ENCODE results near the gene SPTBN1. TPM values are rescaled to one million over a fixed set of nuclear protein-coding genes. Genes with fewer than 3 reads are reported as not detected.

SPTBN1 gene
- total RNA-seq, 1 experiment from 2014 or later = 81.0 TPM

DNA sequence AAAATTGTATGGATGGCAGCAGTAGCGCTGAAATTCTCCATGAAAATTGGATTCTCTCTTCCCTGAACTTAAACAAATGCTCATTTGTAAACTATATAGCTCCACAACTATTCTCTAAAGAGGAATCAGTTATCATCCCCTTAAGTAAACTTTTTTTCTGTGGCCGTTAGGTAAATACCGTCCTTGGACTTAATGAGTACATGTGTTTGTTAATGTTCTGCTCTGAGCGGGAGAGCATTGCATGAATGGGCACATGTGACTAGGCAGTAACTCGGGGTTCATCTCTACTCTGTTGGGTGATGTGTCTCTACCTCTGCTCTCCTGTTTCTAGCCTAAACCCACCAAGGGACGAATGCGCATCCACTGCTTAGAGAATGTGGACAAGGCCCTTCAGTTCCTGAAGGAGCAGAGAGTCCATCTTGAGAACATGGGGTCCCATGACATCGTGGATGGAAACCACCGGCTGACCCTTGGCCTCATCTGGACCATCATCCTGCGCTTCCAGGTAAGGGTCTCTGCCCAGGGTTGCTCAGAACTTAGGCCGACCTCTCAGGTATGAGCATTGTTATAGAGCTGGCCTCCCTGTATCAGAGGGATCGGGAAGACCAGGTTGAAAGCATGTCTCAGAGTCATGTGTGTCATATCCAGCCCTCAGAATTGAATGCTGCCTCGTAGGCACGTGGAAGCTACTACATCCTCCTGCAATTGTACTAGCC, 155.9 kb downstream of the SPTBN1 start:
- DNase-seq (ENCODE audit: low spot score) = no peak
- in situ Hi-C loops (cut with HindIII; ENCODE audit: low sequenced_read_pairs) = no loop called here

DNA sequence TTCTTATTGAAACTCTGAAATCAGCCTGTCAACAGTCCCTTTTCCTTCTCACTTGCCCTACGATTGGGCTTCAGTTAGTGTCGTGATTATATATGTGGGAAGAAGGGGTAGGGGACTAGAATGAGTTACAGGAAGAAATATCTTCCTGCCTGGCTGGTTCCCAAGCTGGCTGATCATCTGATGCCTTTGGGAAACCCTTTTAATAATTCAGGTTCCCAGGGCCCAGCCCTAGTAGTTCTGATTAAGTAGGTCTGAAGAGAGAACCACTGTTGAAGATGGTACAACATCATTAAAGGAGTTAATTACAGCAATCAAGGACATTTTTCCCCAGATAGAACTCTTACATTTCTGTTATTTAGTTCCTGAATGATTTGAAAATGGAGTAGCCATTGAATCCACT, 157.3 kb downstream of the SPTBN1 start:
- DNase-seq (ENCODE audit: low spot score) = no peak
- in situ Hi-C loops (cut with HindIII; ENCODE audit: low sequenced_read_pairs) = no loop called here

GRCh38 chr2:54613794-54614257, 157.7 kb downstream of the SPTBN1 start:
- in situ Hi-C loops (cut with HindIII; ENCODE audit: low sequenced_read_pairs) = no loop called here
- DNase-seq (ENCODE audit: low spot score) = no peak

GRCh38 chr2:54614819-54615218, 158.7 kb downstream of the SPTBN1 start:
- no peak for DNase-seq (ENCODE audit: low spot score)
- in situ Hi-C loops (cut with HindIII; ENCODE audit: low sequenced_read_pairs) = no loop called here

GRCh38 chr2:54615832-54616534, 159.9 kb downstream of the SPTBN1 start:
- in situ Hi-C loops (cut with HindIII; ENCODE audit: low sequenced_read_pairs) = no loop called here
- no peak for DNase-seq (ENCODE audit: low spot score)

DNA sequence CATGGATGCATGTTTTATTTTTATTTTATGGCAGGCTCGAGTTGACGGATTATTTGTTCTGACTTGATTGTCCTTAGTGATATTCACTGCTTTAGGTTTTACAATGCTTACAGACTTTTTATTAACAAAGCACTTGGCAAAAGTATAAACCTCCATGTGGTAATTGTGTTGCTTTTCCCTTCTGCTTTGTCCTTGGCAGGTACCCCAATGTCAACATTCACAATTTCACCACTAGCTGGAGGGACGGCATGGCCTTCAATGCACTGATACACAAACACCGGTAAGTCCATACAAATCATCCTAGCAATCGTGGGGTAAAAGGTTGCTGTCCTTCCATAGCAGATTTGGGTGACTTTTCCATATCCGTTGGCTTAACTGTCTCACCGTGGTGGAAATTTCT, 161.3 kb downstream of the SPTBN1 start:
- in situ Hi-C loops (cut with HindIII; ENCODE audit: low sequenced_read_pairs) = no loop called here

DNA sequence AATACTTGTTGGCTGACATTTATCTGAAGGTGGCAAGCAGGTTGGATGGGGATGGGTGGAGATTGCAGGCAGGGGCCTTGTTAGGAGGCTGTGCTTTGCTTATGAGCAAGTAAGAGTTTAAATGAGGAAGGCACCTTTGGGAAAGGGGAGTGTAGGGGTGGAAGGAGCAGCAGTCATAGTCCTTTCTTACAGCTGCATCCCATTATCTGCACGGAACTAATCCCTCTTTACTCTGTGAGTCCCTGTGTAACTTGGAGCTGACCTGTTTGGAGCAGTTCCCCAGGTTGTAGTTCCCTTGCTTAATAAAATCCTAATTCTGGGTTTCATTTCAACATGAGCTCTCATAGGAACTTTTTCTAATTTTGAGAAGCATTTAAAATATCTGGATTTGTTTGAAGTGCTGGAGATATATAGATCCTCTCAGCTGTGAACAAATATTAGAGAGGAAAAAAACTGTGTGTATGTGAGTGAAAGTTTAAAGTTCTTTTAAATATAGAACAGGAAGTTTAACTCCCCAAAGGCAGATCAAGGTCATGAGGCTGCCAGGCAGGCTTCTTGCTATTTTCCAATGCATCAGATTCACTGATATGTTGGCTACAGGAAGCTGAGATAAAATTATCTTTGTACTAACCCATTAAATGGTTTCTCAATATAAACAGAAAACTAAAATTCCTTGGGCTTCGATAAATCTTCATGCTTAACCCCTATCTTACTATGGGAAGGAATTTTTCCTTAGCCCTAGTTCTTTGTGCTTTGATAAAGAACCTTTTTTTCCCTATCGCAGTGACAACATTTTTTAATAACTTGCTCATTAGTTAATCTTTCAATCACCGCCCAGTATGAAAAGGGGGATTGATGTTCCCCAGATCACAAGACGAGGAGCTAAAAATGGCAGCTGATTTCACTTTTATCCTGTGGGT, 162.8 kb downstream of the SPTBN1 start:
- in situ Hi-C loops (cut with HindIII; ENCODE audit: low sequenced_read_pairs) = no loop called here
- DNase-seq (ENCODE audit: low spot score) = no peak

More for the DNA sequence above, 161.3 kb downstream of the SPTBN1 start:
- no peak for DNase-seq (ENCODE audit: low spot score)

GRCh38 chr2:54619660-54620231, 163.6 kb downstream of the SPTBN1 start:
- in situ Hi-C loops (cut with HindIII; ENCODE audit: low sequenced_read_pairs) = no loop called here

DNA sequence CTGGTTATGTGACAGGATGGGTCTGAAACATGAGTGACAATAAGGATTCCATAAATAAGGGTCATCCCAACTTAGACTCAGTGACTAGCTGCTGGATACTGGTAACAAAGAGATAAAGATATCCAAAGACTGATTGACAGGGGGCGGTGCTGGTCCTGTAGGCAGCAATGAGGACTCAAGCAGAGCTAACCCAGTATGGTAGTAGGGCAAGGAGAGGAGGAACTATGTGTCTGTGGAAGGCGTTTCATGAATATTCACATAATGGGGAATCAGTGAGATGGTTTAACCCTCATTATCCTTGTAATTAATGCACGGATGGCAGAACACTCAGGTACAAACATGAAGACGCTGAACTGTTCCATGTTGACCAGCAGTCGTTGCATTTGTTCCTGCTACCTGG, 164.8 kb downstream of the SPTBN1 start:
- no peak for DNase-seq (ENCODE audit: low spot score)
- in situ Hi-C loops (cut with HindIII; ENCODE audit: low sequenced_read_pairs) = no loop called here

More at GRCh38 chr2:54619660-54620231, 163.6 kb downstream of the SPTBN1 start:
- DNase-seq (ENCODE audit: low spot score) = no peak

DNA sequence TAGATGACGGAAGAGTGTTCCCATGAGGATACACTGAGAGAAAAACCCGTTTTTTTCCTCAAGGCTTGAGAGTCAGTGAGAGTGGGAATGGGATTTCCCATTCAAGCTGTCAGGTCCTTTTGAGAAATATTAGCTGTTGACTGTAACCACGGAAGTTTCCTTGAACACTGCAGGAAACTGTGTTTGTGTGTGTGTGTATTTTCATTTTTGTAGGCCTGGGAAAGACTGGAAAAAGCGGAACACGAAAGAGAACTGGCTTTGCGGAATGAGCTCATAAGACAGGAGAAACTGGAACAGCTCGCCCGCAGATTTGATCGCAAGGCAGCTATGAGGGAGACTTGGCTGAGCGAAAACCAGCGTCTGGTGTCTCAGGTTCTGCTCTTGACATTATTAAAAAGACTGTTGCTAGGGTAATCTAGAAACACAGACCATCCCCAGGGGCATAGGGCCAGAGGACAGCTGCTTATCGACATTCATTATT, 168.5 kb downstream of the SPTBN1 start:
- in situ Hi-C loops (cut with HindIII; ENCODE audit: low sequenced_read_pairs) = no loop called here
- no peak for DNase-seq (ENCODE audit: low spot score)

GRCh38 chr2:54626131-54626530, 170.0 kb downstream of the SPTBN1 start:
- in situ Hi-C loops (cut with HindIII; ENCODE audit: low sequenced_read_pairs) = no loop called here
- no peak for DNase-seq (ENCODE audit: low spot score)

DNA sequence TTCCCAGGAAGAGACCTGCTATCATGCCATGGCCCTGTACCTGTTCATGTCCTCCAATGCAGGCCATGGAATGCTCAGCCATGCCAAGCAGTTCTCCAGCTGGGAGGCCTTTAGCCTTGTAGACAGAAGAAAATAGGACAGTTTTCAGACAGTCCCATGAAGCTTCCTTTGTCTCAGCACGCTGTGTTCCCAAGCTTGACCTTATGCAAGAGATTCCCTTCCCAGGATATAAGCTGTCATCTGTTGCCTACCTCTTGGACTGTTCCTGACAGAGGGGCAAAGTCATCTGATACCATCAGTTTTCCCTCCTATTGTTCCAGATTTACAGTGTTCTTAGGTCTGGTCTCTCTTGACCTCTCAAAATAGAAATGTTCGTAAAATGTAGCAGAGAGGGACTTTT, 170.8 kb downstream of the SPTBN1 start:
- in situ Hi-C loops (cut with HindIII; ENCODE audit: low sequenced_read_pairs) = no loop called here
- DNase-seq (ENCODE audit: low spot score) = no peak

DNA sequence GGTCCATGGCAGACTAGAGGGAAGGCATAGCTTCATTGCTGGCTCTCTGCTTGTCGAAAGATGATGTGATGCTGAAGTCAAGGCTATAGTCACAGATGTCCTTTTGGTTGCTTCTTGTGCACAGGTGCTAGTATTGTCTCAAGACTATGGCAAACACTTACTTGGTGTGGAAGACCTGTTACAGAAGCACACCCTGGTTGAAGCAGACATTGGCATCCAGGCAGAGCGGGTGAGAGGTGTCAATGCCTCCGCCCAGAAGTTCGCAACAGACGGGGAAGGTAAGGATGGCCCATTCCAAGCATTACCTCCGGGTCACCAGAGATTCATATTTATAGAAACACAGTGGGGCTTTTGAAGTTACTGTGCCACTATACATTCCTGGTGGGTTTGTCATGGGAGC, 171.8 kb downstream of the SPTBN1 start:
- in situ Hi-C loops (cut with HindIII; ENCODE audit: low sequenced_read_pairs) = no loop called here
- DNase-seq (ENCODE audit: low spot score) = no peak

GRCh38 chr2:54628418-54628817, 172.3 kb downstream of the SPTBN1 start:
- no peak for DNase-seq (ENCODE audit: low spot score)
- in situ Hi-C loops (cut with HindIII; ENCODE audit: low sequenced_read_pairs) = no loop called here

- DNase-seq (ENCODE audit: low spot score) = no peak
- in situ Hi-C loops (cut with HindIII; ENCODE audit: low sequenced_read_pairs) = no loop called here
Observed at GRCh38 chr2:54628957-54629356, 172.8 kb downstream of the SPTBN1 start.

DNA sequence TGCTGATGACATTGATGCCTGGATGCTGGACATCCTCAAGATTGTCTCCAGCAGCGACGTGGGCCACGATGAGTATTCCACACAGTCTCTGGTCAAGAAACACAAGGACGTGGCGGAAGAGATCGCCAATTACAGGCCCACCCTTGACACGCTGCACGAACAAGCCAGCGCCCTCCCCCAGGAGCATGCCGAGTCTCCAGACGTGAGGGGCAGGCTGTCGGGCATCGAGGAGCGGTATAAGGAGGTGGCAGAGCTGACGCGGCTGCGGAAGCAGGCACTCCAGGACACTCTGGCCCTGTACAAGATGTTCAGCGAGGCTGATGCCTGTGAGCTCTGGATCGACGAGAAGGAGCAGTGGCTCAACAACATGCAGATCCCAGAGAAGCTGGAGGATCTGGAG, 173.3 kb downstream of the SPTBN1 start:
- DNase-seq (ENCODE audit: low spot score) = no peak
- in situ Hi-C loops (cut with HindIII; ENCODE audit: low sequenced_read_pairs) = no loop called here

DNA sequence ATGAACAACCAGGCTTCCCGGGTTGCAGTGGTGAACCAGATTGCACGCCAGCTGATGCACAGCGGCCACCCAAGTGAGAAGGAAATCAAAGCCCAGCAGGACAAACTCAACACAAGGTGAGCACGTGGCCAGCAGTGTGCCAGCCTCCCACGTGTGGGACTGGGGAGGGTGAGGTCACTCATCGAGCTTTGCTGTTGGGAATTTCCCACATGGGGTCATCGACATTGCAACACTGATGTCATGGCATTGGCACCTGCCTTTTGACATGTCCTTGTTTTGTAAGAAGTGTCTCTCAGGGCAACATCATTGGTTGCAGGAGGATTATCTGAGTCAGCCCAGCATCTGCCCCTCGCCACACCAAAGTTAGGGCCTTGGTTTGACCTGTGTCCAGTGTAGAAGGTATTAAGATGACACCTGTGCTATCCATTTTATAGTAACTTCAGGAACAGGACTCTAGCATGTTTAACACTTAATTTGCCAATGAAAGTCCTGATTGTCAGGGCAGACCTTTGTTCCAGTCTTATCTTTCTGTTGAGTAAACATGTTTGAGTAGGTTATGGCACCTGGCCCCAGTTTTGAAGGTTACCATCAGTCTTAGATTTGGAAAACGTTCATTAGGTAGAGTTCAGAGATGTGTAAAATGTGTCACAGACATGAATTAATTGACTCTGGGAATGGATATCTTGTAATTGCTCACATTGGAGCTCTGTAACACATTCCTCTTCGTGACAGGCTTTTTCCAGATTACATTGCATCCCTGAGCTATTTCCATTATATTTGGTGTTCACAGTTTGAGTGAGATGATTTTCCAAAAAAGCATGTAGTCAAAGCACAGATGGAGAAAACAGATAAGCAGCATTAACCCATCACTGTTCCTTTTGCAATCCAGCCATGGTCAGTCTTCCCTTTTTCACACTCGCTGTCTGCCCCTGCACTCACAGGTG, 174.1 kb downstream of the SPTBN1 start:
- in situ Hi-C loops (cut with HindIII; ENCODE audit: low sequenced_read_pairs) = no loop called here

DNA sequence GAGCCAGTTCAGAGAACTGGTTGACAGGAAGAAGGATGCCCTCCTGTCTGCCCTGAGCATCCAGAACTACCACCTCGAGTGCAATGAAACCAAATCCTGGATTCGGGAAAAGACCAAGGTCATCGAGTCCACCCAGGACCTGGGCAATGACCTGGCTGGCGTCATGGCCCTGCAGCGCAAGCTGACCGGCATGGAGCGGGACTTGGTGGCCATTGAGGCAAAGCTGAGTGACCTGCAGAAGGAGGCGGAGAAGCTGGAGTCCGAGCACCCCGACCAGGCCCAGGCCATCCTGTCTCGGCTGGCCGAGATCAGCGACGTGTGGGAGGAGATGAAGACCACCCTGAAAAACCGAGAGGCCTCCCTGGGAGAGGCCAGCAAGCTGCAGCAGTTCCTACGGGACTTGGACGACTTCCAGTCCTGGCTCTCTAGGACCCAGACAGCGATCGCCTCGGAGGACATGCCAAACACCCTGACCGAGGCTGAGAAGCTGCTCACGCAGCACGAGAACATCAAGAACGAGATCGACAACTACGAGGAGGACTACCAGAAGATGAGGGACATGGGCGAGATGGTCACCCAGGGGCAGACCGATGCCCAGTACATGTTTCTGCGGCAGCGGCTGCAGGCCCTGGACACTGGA, 174.9 kb downstream of the SPTBN1 start:
- peak; percentile 44 for DNase-seq (ENCODE audit: low spot score)
- in situ Hi-C loops (cut with HindIII; ENCODE audit: low sequenced_read_pairs) = no loop called here

More for the DNA sequence above, 174.1 kb downstream of the SPTBN1 start:
- no peak for DNase-seq (ENCODE audit: low spot score)
